Kidney (tissue), 14 donors: ENCODE data around the gene ZFPM1. TPM values are rescaled to one million over a fixed set of nuclear protein-coding genes. Genes with fewer than 3 reads are reported as not detected.

ENCODE experiments used
- DNase-seq, 5 donors: peaks; one replicate each; pipeline ENCODE4 v3.0.0-alpha.2; 2013 to 2020
- FAIRE-seq: peaks from 2 replicates; lab custom pipeline; 2012; peaks lifted over from hg19 to GRCh38; lab: Jason Lieb, UNC
- H3K27ac ChIP-seq, 2 donors: one replicate each; pipeline ENCODE4 v1.7.0; 2013; ENCODE audit warnings: low read depth in 2 of 2, low read length in 2 of 2, inconsistent platforms in 1 of 2
- H3K27me3 ChIP-seq: one replicate; pipeline ENCODE4 v1.7.1; 2013; ENCODE audit warnings: low read length, inconsistent platforms; ENCODE audit not compliant: control insufficient read depth, insufficient read depth
- H3K36me3 ChIP-seq, 3 donors: one replicate each; pipeline versions ENCODE4 v1.7.0 to v1.7.1; 2013; ENCODE audit warnings: low read length in 3 of 3, control low read depth in 1 of 3, inconsistent platforms in 1 of 3; ENCODE audit not compliant: insufficient read depth in 3 of 3, control insufficient read depth in 2 of 3
- H3K4me1 ChIP-seq, 3 donors: one replicate each; pipeline versions ENCODE4 v1.7.0 to v1.7.1; 2013; ENCODE audit warnings: low read length in 3 of 3, inconsistent platforms in 1 of 3, low read depth in 1 of 3; ENCODE audit not compliant: control insufficient read depth in 2 of 3, insufficient read depth in 2 of 3
- H3K4me3 ChIP-seq, 3 donors: one replicate each; pipeline versions ENCODE4 v1.7.0 to v1.8.1; 2013; ENCODE audit warnings: low read length in 3 of 3, control low read depth in 1 of 3, inconsistent platforms in 1 of 3
- H3K9ac ChIP-seq, 3 donors: one replicate each; pipeline versions ENCODE4 v1.7.0 to v1.7.1; 2013; ENCODE audit warnings: low read length in 3 of 3, control low read depth in 1 of 3, inconsistent platforms in 1 of 3
- H3K9me3 ChIP-seq, 3 donors: one replicate each; pipeline versions ENCODE4 v1.7.0 to v1.7.1; 2013; ENCODE audit warnings: low read length in 3 of 3, control low read depth in 1 of 3, inconsistent platforms in 1 of 3; ENCODE audit not compliant: control insufficient read depth in 2 of 3, insufficient read depth in 1 of 3
- intact Hi-C: fragments of 100-400 bp; cut with DNase I; formaldehyde crosslinking; loops from one replicate; pipeline ENCODE4 v1.11.1; 2022
- polyA plus RNA-seq: library from polyadenylated mRNA; stranded (reverse); fragments of 350-450 nt; fragmentation: Illumina TruSeq; extraction: RNeasy Lipid Tissue Mini Kit (QIAGEN cat#74804); gene quantifications from one replicate; pipeline ENCODE4 v1.2.3, GENCODE V29; 2014; ENCODE audit warnings: low read depth, low replicate concordance; ENCODE audit not compliant: insufficient read depth
- total RNA-seq: library from RNA; stranded (reverse); fragmentation: NEBNext Ultra II Directional; extraction: Animal tissue kit (Norgen Biotek cat#: 25700); gene quantifications from one replicate; pipeline ENCODE4 v1.2.1, GENCODE V29; 2021
- TF ChIP-seq, protein P1 (sequence below): IDR thresholded peaks from 3 replicates; pipeline ENCODE4 v1.5.1; 2012; ENCODE audit warnings: mild to moderate bottlenecking, moderate library complexity, borderline replicate concordance; ENCODE audit not compliant: insufficient read depth; ENCODE audit errors: extremely low read depth
- donor health status: control.
- donor health status: control.
- donor health status: control.
- donor health status: control.
- donor health status: control.
- donor health status: DM: yes; HTN: yes; CAD: no.
- donor health status: Normal renal cell carcinoma (clear cell type).

The ZFPM1 gene
- total and polyA plus RNA-seq, 2 donors from 2014 or later: 1.9 to 9.2 TPM

GRCh38 chr16:88526906-88527185, 73.8 kb downstream of the ZFPM1 start:
- intact Hi-C loops: loop anchor here (5.0 kb wide), 1 partner anchor 80 kb away; no protein-coding TSS in a partner anchor
- TF ChIP-seq, protein P1, sequence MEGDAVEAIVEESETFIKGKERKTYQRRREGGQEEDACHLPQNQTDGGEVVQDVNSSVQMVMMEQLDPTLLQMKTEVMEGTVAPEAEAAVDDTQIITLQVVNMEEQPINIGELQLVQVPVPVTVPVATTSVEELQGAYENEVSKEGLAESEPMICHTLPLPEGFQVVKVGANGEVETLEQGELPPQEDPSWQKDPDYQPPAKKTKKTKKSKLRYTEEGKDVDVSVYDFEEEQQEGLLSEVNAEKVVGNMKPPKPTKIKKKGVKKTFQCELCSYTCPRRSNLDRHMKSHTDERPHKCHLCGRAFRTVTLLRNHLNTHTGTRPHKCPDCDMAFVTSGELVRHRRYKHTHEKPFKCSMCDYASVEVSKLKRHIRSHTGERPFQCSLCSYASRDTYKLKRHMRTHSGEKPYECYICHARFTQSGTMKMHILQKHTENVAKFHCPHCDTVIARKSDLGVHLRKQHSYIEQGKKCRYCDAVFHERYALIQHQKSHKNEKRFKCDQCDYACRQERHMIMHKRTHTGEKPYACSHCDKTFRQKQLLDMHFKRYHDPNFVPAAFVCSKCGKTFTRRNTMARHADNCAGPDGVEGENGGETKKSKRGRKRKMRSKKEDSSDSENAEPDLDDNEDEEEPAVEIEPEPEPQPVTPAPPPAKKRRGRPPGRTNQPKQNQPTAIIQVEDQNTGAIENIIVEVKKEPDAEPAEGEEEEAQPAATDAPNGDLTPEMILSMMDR: no peak
- peaks cover 0 to 15% (median 3%) of the 10 kb centered on the region in 3 donors for H3K4me1 ChIP-seq
- no peaks in the 10 kb centered on the region for H3K36me3 ChIP-seq
- no peak overlapping the region for H3K4me3 ChIP-seq
- DNase-seq (no peak), FAIRE-seq (no peak)
- H3K9me3 ChIP-seq: no peaks in the 10 kb centered on the region
- no peak overlapping the region for H3K9ac ChIP-seq
- H3K27me3 ChIP-seq: no peaks in the 10 kb centered on the region
- H3K27ac ChIP-seq: no peak overlapping the region

DNA sequence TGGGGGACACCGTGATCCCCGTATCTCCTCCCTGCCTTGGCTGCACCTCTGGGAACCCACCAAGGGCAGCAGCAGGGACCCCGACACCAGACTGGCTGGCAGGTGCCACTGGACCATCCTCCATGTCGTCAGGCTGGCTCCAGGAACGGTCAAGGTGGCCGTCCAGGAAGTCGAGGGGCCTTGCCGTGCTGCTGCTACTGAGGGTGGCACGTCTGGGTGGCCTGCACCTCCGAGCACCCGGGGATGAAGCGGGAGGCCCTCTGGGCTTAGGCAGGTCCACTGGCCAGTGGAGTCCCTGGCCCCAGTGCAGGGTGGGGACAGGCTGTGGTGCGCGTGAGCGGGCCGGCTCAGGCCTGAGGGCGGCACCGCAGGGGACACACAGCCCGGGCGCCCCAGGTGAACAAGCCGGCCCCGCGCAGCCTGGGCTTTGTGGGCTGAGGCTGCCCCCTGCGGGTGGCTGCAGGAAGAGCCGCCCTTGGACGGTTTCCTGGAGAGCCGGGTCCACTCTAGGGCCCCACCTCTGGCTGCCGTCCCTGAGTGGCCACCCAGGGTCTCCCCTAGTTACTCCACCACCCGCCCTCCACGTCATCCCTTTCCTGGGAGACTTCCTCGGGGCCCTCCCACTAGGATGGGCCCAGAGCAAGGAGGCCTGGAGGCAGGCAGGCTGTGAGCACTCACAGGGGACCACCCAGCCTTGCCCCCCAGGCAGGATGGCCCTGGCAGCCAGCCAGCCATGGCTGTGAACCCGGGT, 74.3 kb downstream of the ZFPM1 start:
- Histone ChIP-seq H3K4me1 (peaks cover 0 to 15% (median 3%) of the 10 kb centered on the region in 3 donors), H3K27ac (no peak overlapping the region), H3K9me3 (no peaks in the 10 kb centered on the region), H3K4me3 (no peak overlapping the region), H3K36me3 (no peaks in the 10 kb centered on the region), H3K9ac (no peak overlapping the region), H3K27me3 (no peaks in the 10 kb centered on the region)
- FAIRE-seq (no peak), DNase-seq (peak; percentile 73 to 90 (median 83))
- TF ChIP-seq, protein P1: peak; percentile 87
- intact Hi-C loops: loop anchor here (5.0 kb wide), 1 partner anchor 80 kb away; no protein-coding TSS in a partner anchor

GRCh38 chr16:88527937-88528743, 75.1 kb downstream of the ZFPM1 start:
- FAIRE-seq (no peak), DNase-seq (peak in 1 of 5 donors; percentile 76)
- TF ChIP-seq, protein P1: no peak
- no peak overlapping the region for H3K27ac ChIP-seq
- intact Hi-C loops: loop anchor here (5.0 kb wide), 1 partner anchor 81 kb away; no protein-coding TSS in a partner anchor
- no peaks in the 10 kb centered on the region for H3K27me3 ChIP-seq
- H3K9ac ChIP-seq: no peak overlapping the region
- H3K36me3 ChIP-seq: no peaks in the 10 kb centered on the region
- H3K4me1 ChIP-seq: peaks cover 0 to 19% (median 3%) of the 10 kb centered on the region in 3 donors
- no peak overlapping the region for H3K4me3 ChIP-seq
- no peaks in the 10 kb centered on the region for H3K9me3 ChIP-seq
